HG02642 (cell line): Measurements from ENCODE around the gene PKIB.
"Not testable (repeated sequence)": the region's sequence is repeated elsewhere in the genome, so short reads cannot be mapped to it uniquely, and the experiment has no call there.

Experiments
- ATAC-seq: cut with Tn5 transposase; IDR thresholded peaks from one replicate; pipeline ENCODE4 v1.9.1; 2021; ENCODE audit warnings: mild to moderate bottlenecking; ENCODE audit not compliant: unreplicated experiment, poor library complexity

The PKIB gene

GRCh38 chr6:122736163-122736562, 126.0 kb downstream of the PKIB start:
- no peak for ATAC-seq

- ATAC-seq, result no peak
Observed at GRCh38 chr6:122736616-122737015, 126.4 kb downstream of the PKIB start.

GRCh38 chr6:122740091-122740490, 129.9 kb downstream of the PKIB start:
- no peak for ATAC-seq

- ATAC-seq, result no peak
Observed at GRCh38 chr6:122740936-122741335, 130.7 kb downstream of the PKIB start.

- ATAC-seq, result not testable (repeated sequence)
Observed at GRCh38 chr6:122744247-122744646, 134.0 kb downstream of the PKIB start.

- ATAC-seq, result not testable (repeated sequence)
Observed at GRCh38 chr6:122744856-122745255, 134.7 kb downstream of the PKIB start.

GRCh38 chr6:122746688-122747087, 136.5 kb downstream of the PKIB start:
- no peak for ATAC-seq

- ATAC-seq, result no peak
Observed at GRCh38 chr6:122747573-122747972, 137.4 kb downstream of the PKIB start.

GRCh38 chr6:122748945-122749344, 138.7 kb downstream of the PKIB start:
- ATAC-seq, result not testable (repeated sequence)

GRCh38 chr6:122749451-122750050, 139.3 kb downstream of the PKIB start:
- no peak for ATAC-seq

GRCh38 chr6:122751326-122751725, 141.1 kb downstream of the PKIB start:
- ATAC-seq, result peak; percentile 87

GRCh38 chr6:122752459-122752858, 142.3 kb downstream of the PKIB start:
- ATAC-seq, result no peak

GRCh38 chr6:122753000-122753687, 142.9 kb downstream of the PKIB start:
- no peak for ATAC-seq

- ATAC-seq, result no peak
Observed at GRCh38 chr6:122753688-122754056, 143.5 kb downstream of the PKIB start.

GRCh38 chr6:122754191-122754731, 144.1 kb downstream of the PKIB start:
- no peak for ATAC-seq

- no peak for ATAC-seq
Observed at GRCh38 chr6:122755901-122756300, 145.7 kb downstream of the PKIB start.

- ATAC-seq, result peak; percentile 99
Observed at GRCh38 chr6:122758927-122759334, 148.7 kb downstream of the PKIB start.

- no peak for ATAC-seq
Observed at GRCh38 chr6:122760330-122760729, 150.1 kb downstream of the PKIB start.

GRCh38 chr6:122766256-122766655, 156.1 kb downstream of the PKIB start:
- ATAC-seq, result no peak

- no peak for ATAC-seq
Observed at GRCh38 chr6:122770835-122771601, 160.8 kb downstream of the PKIB start.
